K562 (cell line): ENCODE measurements around the gene ZACN. TPM values are rescaled to one million over a fixed set of nuclear protein-coding genes. Genes with fewer than 3 reads are reported as not detected.

Experiments used
- ATAC-seq: fragments of 200-7000 bp; cut with Tn5 transposase; 3 replicates; pipeline ENCODE4 v1.9.1; 2020; ENCODE audit warnings: moderate library complexity
- BruUV-seq: library from RNA; stranded (reverse); fragments of 400-500 nt; replicated peaks from 2 replicates; lab custom pipeline; 2021; lab: Mats Ljungman, UMichigan
- CTCF ChIA-PET: fragments of 300-600 bp; formaldehyde crosslinking; extraction: SDS; loops from one replicate; lab custom pipeline; 2021; ENCODE audit warnings: low intra/inter-chr PET ratio; lab: Yijun Ruan, JAX
- POLR2A ChIA-PET: fragments of 300-600, 350-650 bp; sonication (Branson Sonifier 250); formaldehyde crosslinking; extraction: SDS; loops from one replicate; lab custom pipeline; 2021; ENCODE audit warnings: antibody characterized with exemption, inconsistent platforms; lab: Yijun Ruan, JAX
- DNase-seq, 4 experiments: peaks; one replicate each; pipeline versions ENCODE4 v3.0.0 to v3.0.0-alpha.2; 2011 to 2018; ENCODE audit warnings: low spot score in 3 of 4, mixed read lengths in 3 of 4; ENCODE audit errors: extremely low read depth in 1 of 4
- FAIRE-seq: peaks from 2 replicates; lab custom pipeline; 2011; peaks lifted over from hg19 to GRCh38; lab: Jason Lieb, UNC
- H2AFZ ChIP-seq: 2 replicates; pipeline ENCODE4 v1.6.0; 2011; ENCODE audit warnings: low read depth, low read length, control low read depth, inconsistent platforms
- H3K27ac ChIP-seq: fragments of 200-600 bp; 3 replicates; pipeline ENCODE4 v1.8.0; 2011; ENCODE audit warnings: low read depth, mild to moderate bottlenecking, control low read depth, inconsistent platforms, low read length, moderate library complexity, mixed read lengths; ENCODE audit errors: extremely low read depth
- H3K27me3 ChIP-seq, 2 experiments: fragments of 300-600 bp in 1 of 2; 2 replicates in 1 of 2; 3 replicates in 1 of 2; pipeline versions ENCODE4 v1.6.0 to v1.8.0; 2011; ENCODE audit warnings: inconsistent platforms in 2 of 2, low read length in 2 of 2, mild to moderate bottlenecking in 1 of 2, mixed read lengths in 1 of 2, moderate library complexity in 1 of 2; ENCODE audit not compliant: control insufficient read depth in 2 of 2, insufficient read depth in 2 of 2
- H3K36me3 ChIP-seq: fragments of 300-600 bp; 3 replicates; pipeline ENCODE4 v1.8.0; 2011; ENCODE audit warnings: mild to moderate bottlenecking, low read length, inconsistent platforms; ENCODE audit not compliant: control insufficient read depth, insufficient read depth
- H3K4me1 ChIP-seq, 2 experiments: fragments of 200-600 bp in 1 of 2; replicated peaks in 1 of 2; 2 replicates in 1 of 2; 3 replicates in 1 of 2; pipeline versions ENCODE4 v1.5.1 to v1.8.0; 2011; ENCODE audit warnings: inconsistent platforms in 2 of 2, low read length in 2 of 2, mild to moderate bottlenecking in 1 of 2, mixed read lengths in 1 of 2, moderate library complexity in 1 of 2; ENCODE audit not compliant: control insufficient read depth in 2 of 2, insufficient read depth in 2 of 2
- H3K4me2 ChIP-seq: 2 replicates; pipeline ENCODE4 v1.6.1; 2011; ENCODE audit warnings: low read length, control low read depth, inconsistent platforms, mixed read lengths; ENCODE audit not compliant: insufficient read depth
- H3K4me3 ChIP-seq: fragments of 200-600 bp; sonication (generic), shearing (Covaris generic); 2 replicates; pipeline ENCODE4 v1.5.1; 2016; ENCODE audit warnings: control low read depth, inconsistent platforms
- H3K79me2 ChIP-seq: fragments of 200-600 bp; 3 replicates; pipeline ENCODE4 v1.8.0; 2011; ENCODE audit warnings: low read length, inconsistent platforms; ENCODE audit not compliant: control insufficient read depth, insufficient read depth
- H3K9ac ChIP-seq, 2 experiments: 2 replicates each; pipeline versions ENCODE4 v1.6.0 to v1.6.1; 2011; ENCODE audit warnings: low read depth in 2 of 2, low read length in 2 of 2, control low read depth in 1 of 2, inconsistent platforms in 1 of 2, mild to moderate bottlenecking in 1 of 2, mixed read lengths in 1 of 2; ENCODE audit not compliant: insufficient read depth in 1 of 2
- H3K9me1 ChIP-seq: one replicate; pipeline ENCODE4 v1.6.0; 2011; ENCODE audit warnings: inconsistent platforms, mild to moderate bottlenecking, low read length, moderate library complexity; ENCODE audit not compliant: control insufficient read depth, insufficient read depth
- H3K9me3 ChIP-seq: replicated peaks from 2 replicates; pipeline ENCODE4 v1.5.1; 2011; ENCODE audit warnings: low read depth, low read length, inconsistent platforms; ENCODE audit not compliant: control insufficient read depth, insufficient read depth
- H4K20me1 ChIP-seq: replicated peaks from 2 replicates; pipeline ENCODE4 v1.6.1; 2011; ENCODE audit warnings: low read length, inconsistent platforms, mixed read lengths; ENCODE audit not compliant: control insufficient read depth, insufficient read depth
- CTCF ChIP-seq, 3 experiments: IDR thresholded peaks in 2 of 3; conservative IDR thresholded peaks in 1 of 3; 2 replicates each; pipeline ENCODE4 v1.5.1; 2011 to 2012; ENCODE audit warnings: low read length in 3 of 3, mild to moderate bottlenecking in 3 of 3, control low read depth in 2 of 3, improper control_type of control experiment in 1 of 3, inconsistent platforms in 1 of 3, low read depth in 1 of 3, mixed read lengths in 1 of 3, moderate library complexity in 1 of 3; ENCODE audit not compliant: insufficient read depth in 2 of 3
- ERF ChIP-seq: fragments of 450-650 bp; formaldehyde crosslinking; IDR thresholded peaks from 2 replicates; pipeline ENCODE4 v1.4.0; 2020; ENCODE audit warnings: mild to moderate bottlenecking, mixed read lengths
- POLR2G ChIP-seq: fragments of 200-400 bp; formaldehyde crosslinking; IDR thresholded peaks from 2 replicates; pipeline ENCODE4 v1.6.1; 2017; ENCODE audit warnings: low read depth, mild to moderate bottlenecking, antibody characterized with exemption, low read length, moderate library complexity
- RBFOX2 ChIP-seq: fragments of 200-400 bp; formaldehyde crosslinking; IDR thresholded peaks from 2 replicates; pipeline ENCODE4 v1.6.1; 2017; ENCODE audit warnings: low read depth, mild to moderate bottlenecking, low read length, moderate library complexity
- WGBS: fragments of 100-300 bp; shearing (Covaris generic); methylation state at CpG from one replicate; pipeline ENCODE4 v1.1.6; 2016; ENCODE audit warnings: low coverage, mixed read lengths; ENCODE audit not compliant: insufficient coverage; ENCODE audit errors: missing lambda C conversion rate; 5-methylcytosine and 5-hydroxymethylcytosine counted together
- in situ Hi-C: fragments of 300-500 bp; cut with MboI; formaldehyde crosslinking; loops from 4 replicates; pipeline ENCODE4 v1.15.0; 2018; ENCODE audit warnings: inconsistent platforms, mixed read lengths
- intact Hi-C: fragments of 100-400 bp; cut with micrococcal nuclease; formaldehyde crosslinking; loops from 2 replicates; pipeline ENCODE4 v1.14.2; 2022
- polyA plus RNA-seq, 8 experiments: library from polyadenylated mRNA; depleted of rRNA in 4 of 8; stranded (reverse) in 5 of 8; unstranded in 3 of 8; fragments of >200 nt; fragmentation: Nextera tagmentation in 2 of 8; fragmentation: Illumina TruSeq in 1 of 8; extraction: Ambion mirVana in 2 of 8; extraction: Trizol in 1 of 8; gene quantifications; 2 replicates each; pipeline versions ENCODE4 v1.2.1 to v1.2.3, GENCODE V29; 2011 to 2014; ENCODE audit warnings: inconsistent platforms in 1 of 8, missing spikeins in 1 of 8
- total RNA-seq, 7 experiments: library from RNA; depleted of rRNA in 6 of 7; stranded (reverse); fragments of >200 nt in 6 of 7; fragmentation: Illumina TruSeq in 2 of 7; extraction: Trizol in 2 of 7; gene quantifications; 2 replicates each; pipeline versions ENCODE4 v1.2.1 to v1.2.3, GENCODE V29; 2011 to 2021; ENCODE audit warnings: low replicate concordance in 1 of 7

The ZACN gene
- total and polyA plus RNA-seq, 9 of the 15 experiments (the other 6 are each of a cell fraction or from before 2014, with no cell fraction given), result 0.07 TPM; not detected in 8

GRCh38 chr17:76088041-76088867 is 9.3 kb downstream of the ZACN start:
- no peak overlapping the region for H3K27ac ChIP-seq
- peak overlapping the region in 1 of 2 experiments; percentile 50; a peak in 1 of 4 replicates for H3K9ac ChIP-seq
- H3K27me3 ChIP-seq, result no peaks in the 10 kb centered on the region
- no peaks in the 10 kb centered on the region for H3K9me1 ChIP-seq
- intact Hi-C loops (no loop called here), in situ Hi-C loops (no loop called here)
- 93% methylated on average over 19 of the region's 25 CpGs for WGBS
- H2AFZ ChIP-seq, result no peak overlapping the region
- ATAC-seq (peak; percentile 45; the same call in 1 of the 3 replicates), DNase-seq (no peak), FAIRE-seq (no peak)
- H3K9me3 ChIP-seq, result no peaks in the 10 kb centered on the region
- POLR2A ChIA-PET, result interaction anchor here (0.6 to 0.7 kb wide), 4 partner anchors 15 to 422 kb away, joined by 3 to 4 read pairs (median 4); partner anchors contain the start of genes FOXJ1 and SRP68
- CTCF ChIA-PET, result no interaction called here
- H4K20me1 ChIP-seq, result 0 out of 2 replicates have a peak, but pooled peaks cover 5% of the 10 kb centered on the region
- no peak overlapping the region for H3K4me3 ChIP-seq
- BruUV-seq, result no TSS peak
- TF ChIP-seq ERF (CRISPR knock-in tag) (no peak), CTCF (IDR thresholded peaks at IDR 0.05 in 2 of 3, conservative IDR thresholded peaks at IDR 0.05 in 1 of 3; ENCODE audit: insufficient read depth in 2 of 3, low read depth in 1 of 3, low read length in 3 of 3) (0 out of 6 replicates have a peak, but pooled peaks of 1 of the 3 experiments have one; percentile 7), RBFOX2 (0 out of 2 replicates have a peak, but pooled peaks have one; percentile 16), POLR2G (0 out of 2 replicates have a peak, but pooled peaks have one; percentile 7)
- H3K4me2 ChIP-seq, result no peak overlapping the region
- H3K36me3 ChIP-seq, result peaks cover 84% of the 10 kb centered on the region; the same call in 2 of the 3 replicates
- no peaks in the 10 kb centered on the region for H3K79me2 ChIP-seq
- peaks cover 0 to 12% of the 10 kb centered on the region in 2 experiments; a peak in 1 of 5 replicates for H3K4me1 ChIP-seq
